Right atrium auricular region (tissue), 2 donors: ENCODE data around the gene LRMDA. TPM values are rescaled to one million over a fixed set of nuclear protein-coding genes. Genes with fewer than 3 reads are reported as not detected.

Source experiments
- DNase-seq: peaks from one replicate; pipeline ENCODE4 v3.0.0-alpha.2; 2019; ENCODE audit warnings: low spot score
- H3K27ac ChIP-seq, 2 donors: fragments of 200-600 bp; sonication (generic); 1 replicate in 1 of 2; 2 replicates in 1 of 2; pipeline ENCODE4 v1.5.1; 2016 to 2019
- H3K27me3 ChIP-seq, 2 donors: fragments of 200-600 bp; sonication (generic); one replicate each; pipeline versions ENCODE4 v1.5.1 to v1.6.0; 2017 to 2019
- H3K36me3 ChIP-seq: fragments of 200-600 bp; sonication (generic); one replicate; pipeline ENCODE4 v1.5.1; 2016
- H3K4me1 ChIP-seq, 2 donors: fragments of 200-600 bp; sonication (generic); one replicate each; pipeline versions ENCODE4 v1.5.1 to v1.6.0; 2017 to 2019
- H3K4me3 ChIP-seq, 2 donors: fragments of 200-600 bp; sonication (generic); 1 replicate in 1 of 2; 2 replicates in 1 of 2; pipeline ENCODE4 v1.5.1; 2017 to 2019; ENCODE audit warnings: mild to moderate bottlenecking in 1 of 2, moderate library complexity in 1 of 2
- H3K9me3 ChIP-seq, 2 donors: fragments of 200-600 bp; sonication (generic); one replicate each; pipeline ENCODE4 v1.5.1; 2019
- CTCF ChIP-seq, 2 donors: fragments of 200-600 bp; sonication (generic); IDR thresholded peaks; one replicate each; pipeline ENCODE4 v1.5.1; 2019; ENCODE audit warnings: antibody characterized with exemption in 2 of 2
- total RNA-seq, 2 donors: library from RNA; depleted of rRNA; stranded (reverse); fragments of >200 nt; gene quantifications; one replicate each; pipeline ENCODE4 v1.1.0, GENCODE V29; 2016

The LRMDA gene
- total RNA-seq, 2 donors from 2014 or later: 6.1 to 19.1 TPM

- no peaks in the 10 kb centered on the region for H3K27me3 ChIP-seq
Measured at GRCh38 chr10:75532253-75532924, 101.0 kb downstream of the LRMDA start.

GRCh38 chr10:75538144-75538543, 106.7 kb downstream of the LRMDA start:
- TF ChIP-seq CTCF (IDR thresholded peaks at IDR 0.05): no peak
- no peaks in the 10 kb centered on the region for H3K27me3 ChIP-seq

More at GRCh38 chr10:75532253-75532924, 101.0 kb downstream of the LRMDA start:
- Histone ChIP-seq H3K9me3 (no peaks in the 10 kb centered on the region), H3K27ac (no peak overlapping the region), H3K4me1 (no peaks in the 10 kb centered on the region), H3K36me3 (no peaks in the 10 kb centered on the region), H3K4me3 (no peak overlapping the region)
- DNase-seq: no peak
- TF ChIP-seq CTCF (IDR thresholded peaks at IDR 0.05): no peak

GRCh38 chr10:75538765-75539164, 107.3 kb downstream of the LRMDA start:
- H3K4me3 ChIP-seq: no peak overlapping the region
- H3K27me3 ChIP-seq: no peaks in the 10 kb centered on the region
- H3K9me3 ChIP-seq: no peaks in the 10 kb centered on the region
- no peaks in the 10 kb centered on the region for H3K4me1 ChIP-seq
- H3K36me3 ChIP-seq: no peaks in the 10 kb centered on the region
- DNase-seq: no peak
- TF ChIP-seq CTCF (IDR thresholded peaks at IDR 0.05): no peak
- no peak overlapping the region for H3K27ac ChIP-seq

More at GRCh38 chr10:75538144-75538543, 106.7 kb downstream of the LRMDA start:
- H3K9me3 ChIP-seq: no peaks in the 10 kb centered on the region
- no peaks in the 10 kb centered on the region for H3K36me3 ChIP-seq
- H3K4me1 ChIP-seq: no peaks in the 10 kb centered on the region
- no peak overlapping the region for H3K4me3 ChIP-seq
- no peak overlapping the region for H3K27ac ChIP-seq
- DNase-seq: no peak

- Histone ChIP-seq H3K36me3 (no peaks in the 10 kb centered on the region), H3K9me3 (no peaks in the 10 kb centered on the region), H3K4me3 (no peak overlapping the region), H3K4me1 (peaks cover 0 to 8% of the 10 kb centered on the region in 2 donors), H3K27ac (no peak overlapping the region), H3K27me3 (no peaks in the 10 kb centered on the region)
- TF ChIP-seq CTCF (IDR thresholded peaks at IDR 0.05): no peak
- DNase-seq: no peak
Measured at GRCh38 chr10:75540357-75540966, 109.0 kb downstream of the LRMDA start.

- no peaks in the 10 kb centered on the region for H3K9me3 ChIP-seq
- no peaks in the 10 kb centered on the region for H3K27me3 ChIP-seq
- no peak for TF ChIP-seq CTCF (IDR thresholded peaks at IDR 0.05)
- H3K4me3 ChIP-seq: no peak overlapping the region
- no peak overlapping the region for H3K27ac ChIP-seq
- H3K36me3 ChIP-seq: no peaks in the 10 kb centered on the region
- peaks cover 0 to 8% of the 10 kb centered on the region in 2 donors for H3K4me1 ChIP-seq
- DNase-seq: no peak
Measured at GRCh38 chr10:75540981-75541380, 109.6 kb downstream of the LRMDA start.
